HepG2 (cell line): Measurements from ENCODE around the gene ZBTB7C. TPM values are rescaled to one million over a fixed set of nuclear protein-coding genes. Genes with fewer than 3 reads are reported as not detected.
A peak's percentile ranks its signal among the peaks of the same experiment; 100 is the strongest.

Source experiments
- ATAC-seq: fragments of 200-7000 bp; cut with Tn5 transposase; 3 replicates; pipeline ENCODE4 v1.9.1; 2020; ENCODE audit warnings: mild to moderate bottlenecking, moderate library complexity
- BruUV-seq: library from RNA; stranded (reverse); fragments of 400-500 nt; replicated peaks from 2 replicates; lab custom pipeline; 2021; lab: Mats Ljungman, UMichigan
- CTCF ChIA-PET: fragments of 300-600 bp; formaldehyde crosslinking; extraction: SDS; loops from one replicate; lab custom pipeline; 2021; ENCODE audit warnings: low total read pairs, inconsistent platforms, low intra/inter-chr PET ratio; lab: Yijun Ruan, JAX
- POLR2A ChIA-PET: fragments of 350-600 bp; sonication (Branson Sonifier 250); formaldehyde crosslinking; loops from one replicate; lab custom pipeline; 2020; ENCODE audit warnings: antibody characterized with exemption, inconsistent platforms; lab: Yijun Ruan, JAX
- DNase-seq: peaks from one replicate; pipeline ENCODE4 v3.0.0-alpha.2; 2015; ENCODE audit warnings: low spot score
- FAIRE-seq: peaks from 3 replicates; lab custom pipeline; 2011; peaks lifted over from hg19 to GRCh38; lab: Jason Lieb, UNC
- H2AFZ ChIP-seq: one replicate; pipeline ENCODE4 v1.6.1; 2011; ENCODE audit warnings: low read length, inconsistent platforms
- H3K27ac ChIP-seq: fragments of 300-600 bp; 3 replicates; pipeline ENCODE4 v1.8.0; 2011; ENCODE audit warnings: mixed run types, mild to moderate bottlenecking, mixed read lengths, low read length, inconsistent platforms; ENCODE audit not compliant: insufficient read depth; ENCODE audit errors: extremely low read length
- H3K27me3 ChIP-seq, 2 experiments: fragments of 200-600 bp in 1 of 2; 2 replicates in 1 of 2; 3 replicates in 1 of 2; pipeline versions ENCODE4 v1.6.0 to v1.8.0; 2011; ENCODE audit warnings: low read length in 2 of 2, mild to moderate bottlenecking in 2 of 2, moderate library complexity in 2 of 2, inconsistent platforms in 1 of 2; ENCODE audit not compliant: insufficient read depth in 2 of 2, control insufficient read depth in 1 of 2
- H3K36me3 ChIP-seq, 2 experiments: fragments of 200-600 bp in 1 of 2; replicated peaks in 1 of 2; 2 replicates in 1 of 2; 3 replicates in 1 of 2; pipeline versions ENCODE4 v1.5.1 to v1.8.0; 2011; ENCODE audit warnings: low read length in 2 of 2, inconsistent platforms in 1 of 2; ENCODE audit not compliant: insufficient read depth in 2 of 2, control insufficient read depth in 1 of 2
- H3K4me1 ChIP-seq: 2 replicates; pipeline ENCODE4 v1.5.1; 2012; ENCODE audit warnings: low read length, inconsistent platforms; ENCODE audit not compliant: insufficient read depth
- H3K4me2 ChIP-seq: 2 replicates; pipeline ENCODE4 v1.6.0; 2011; ENCODE audit warnings: low read depth, low read length, inconsistent platforms
- H3K4me3 ChIP-seq, 3 experiments: fragments of 200-600 bp in 1 of 3; sonication (generic), shearing (Covaris generic) in 1 of 3; replicated peaks in 1 of 3; 2 replicates each; pipeline ENCODE4 v1.5.1; 2011 to 2016; ENCODE audit warnings: low read length in 3 of 3, inconsistent platforms in 2 of 3, low read depth in 2 of 3, mild to moderate bottlenecking in 2 of 3, control low read depth in 1 of 3, mixed read lengths in 1 of 3; ENCODE audit not compliant: insufficient read depth in 1 of 3
- H3K79me2 ChIP-seq: one replicate; pipeline ENCODE4 v1.6.1; 2011; ENCODE audit warnings: low read length, inconsistent platforms; ENCODE audit not compliant: insufficient read depth
- H3K9ac ChIP-seq: 2 replicates; pipeline ENCODE4 v1.6.0; 2011; ENCODE audit warnings: mild to moderate bottlenecking, low read depth, low read length, inconsistent platforms; ENCODE audit not compliant: insufficient read depth
- H3K9me3 ChIP-seq: 2 replicates; pipeline ENCODE4 v1.5.1; 2012; ENCODE audit warnings: mild to moderate bottlenecking, low read length
- H4K20me1 ChIP-seq: 2 replicates; pipeline ENCODE4 v1.6.0; 2011; ENCODE audit warnings: inconsistent platforms, mild to moderate bottlenecking, low read length, moderate library complexity; ENCODE audit not compliant: insufficient read depth
- GTF3A ChIP-seq: sonication (generic); formaldehyde crosslinking; conservative IDR thresholded peaks from 2 replicates; pipeline ENCODE4 v1.4.0; 2020; ENCODE audit warnings: mild to moderate bottlenecking, missing genetic modification reagents
- HNRNPL ChIP-seq: fragments of 200-400 bp; formaldehyde crosslinking; IDR thresholded peaks from 2 replicates; pipeline ENCODE4 v1.6.1; 2017; ENCODE audit warnings: mild to moderate bottlenecking, low read depth, low read length
- KLF13 ChIP-seq: sonication (generic); formaldehyde crosslinking; IDR thresholded peaks from 2 replicates; pipeline ENCODE4 v1.4.0; 2020; ENCODE audit warnings: mild to moderate bottlenecking, missing genetic modification reagents
- MAFF ChIP-seq: IDR thresholded peaks from 2 replicates; pipeline ENCODE4 v1.6.1; 2011; ENCODE audit warnings: low read depth, low read length, improper control_type of control experiment
- MAFK ChIP-seq, 2 experiments: IDR thresholded peaks in 1 of 2; conservative IDR thresholded peaks in 1 of 2; 2 replicates each; pipeline ENCODE4 v1.6.1; 2011; ENCODE audit warnings: improper control_type of control experiment in 2 of 2, low read length in 2 of 2
- PRDM4 ChIP-seq: sonication (generic); formaldehyde crosslinking; IDR thresholded peaks from 2 replicates; pipeline ENCODE4 v1.9.0; 2021; ENCODE audit warnings: missing genetic modification reagents, borderline replicate concordance
- TP53 ChIP-seq: sonication (generic); formaldehyde crosslinking; conservative IDR thresholded peaks from 2 replicates; pipeline ENCODE4 v1.4.0; 2020; ENCODE audit warnings: missing genetic modification reagents
- YEATS2 ChIP-seq: sonication (generic); formaldehyde crosslinking; IDR thresholded peaks from 2 replicates; pipeline ENCODE4 v1.4.0; 2020; ENCODE audit warnings: missing genetic modification reagents, borderline replicate concordance
- ZFP37 ChIP-seq: sonication (generic); formaldehyde crosslinking; IDR thresholded peaks from 2 replicates; pipeline ENCODE4 v1.4.0; 2020; ENCODE audit warnings: missing genetic modification reagents, borderline replicate concordance
- ZNF414 ChIP-seq: sonication (generic); formaldehyde crosslinking; IDR thresholded peaks from 2 replicates; pipeline ENCODE4 v1.5.0; 2020; ENCODE audit warnings: missing genetic modification reagents
- WGBS: methylation state at CpG from one replicate; pipeline ENCODE4 v1.1.6; 2017; ENCODE audit warnings: low lambda C conversion rate; 5-methylcytosine and 5-hydroxymethylcytosine counted together
- in situ Hi-C: cut with HindIII; loops from 2 replicates; pipeline ENCODE4 v1.10.0; 2017; ENCODE audit warnings: low pct_unique_long_range_greater_than_20kb; ENCODE audit not compliant: extremely low pct_ligation_motif_present
- intact Hi-C: fragments of 100-400 bp; cut with micrococcal nuclease; formaldehyde crosslinking; loops from one replicate; pipeline ENCODE4 v1.10.0; 2022; ENCODE audit not compliant: unreplicated experiment
- polyA plus RNA-seq, 8 experiments: library from polyadenylated mRNA; depleted of rRNA in 3 of 8; stranded (reverse) in 7 of 8; unstranded in 1 of 8; fragments of >200 nt; fragmentation: Illumina TruSeq in 4 of 8; extraction: Trizol in 4 of 8; gene quantifications; 2 replicates each; pipeline versions ENCODE4 v1.2.1 to v1.2.3, GENCODE V29; 2011 to 2016; ENCODE audit warnings: low read depth in 4 of 8, missing spikeins in 1 of 8, mixed read lengths in 1 of 8; ENCODE audit not compliant: insufficient read depth in 1 of 8
- total RNA-seq, 5 experiments: library from RNA; depleted of rRNA; stranded (reverse); fragments of >200 nt; fragmentation: Illumina TruSeq; extraction: Trizol; gene quantifications; 2 replicates each; pipeline ENCODE4 v1.2.3, GENCODE V29; 2016; ENCODE audit warnings: low read depth in 1 of 5

Gene ZBTB7C
- total and polyA plus RNA-seq, 2 of the 13 experiments (the other 11 are each of a cell fraction or from before 2014, with no cell fraction given): 0.01 to 0.04 TPM

GRCh38 chr18:48058486-48058885 is 350.7 kb downstream of the ZBTB7C start:
- no peaks in the 10 kb centered on the region for H3K79me2 ChIP-seq
- in situ Hi-C loops (no loop called here), intact Hi-C loops (no loop called here)
- H3K4me3 ChIP-seq: no peak overlapping the region
- H3K27ac ChIP-seq: no peak overlapping the region
- ChIA-PET CTCF (no interaction called here), POLR2A (no interaction called here)
- FAIRE-seq: no peak
- ATAC-seq: no peak
- H3K4me2 ChIP-seq: no peak overlapping the region
- 26% methylated on average over 6 of the region's 6 CpGs for WGBS
- BruUV-seq: no TSS peak
- TF ChIP-seq GTF3A (CRISPR knock-in tag): no peak
- no peak for TF ChIP-seq PRDM4
- TF ChIP-seq HNRNPL: no peak
- TF ChIP-seq KLF13 (CRISPR knock-in tag): no peak
- no peak for TF ChIP-seq TP53
- TF ChIP-seq ZFP37 (CRISPR knock-in tag): no peak
- no peaks in the 10 kb centered on the region for H4K20me1 ChIP-seq
- no peak overlapping the region for H3K9ac ChIP-seq
- no peaks in the 10 kb centered on the region for H3K9me3 ChIP-seq
- peaks cover 20% of the 10 kb centered on the region for H3K4me1 ChIP-seq
- H3K27me3 ChIP-seq: no peaks in the 10 kb centered on the region; a peak in 3 of 5 replicates
- H2AFZ ChIP-seq: no peak overlapping the region
- no peaks in the 10 kb centered on the region for H3K36me3 ChIP-seq
- DNase-seq: no peak

- ATAC-seq (no peak), FAIRE-seq (no peak), DNase-seq (no peak)
- POLR2A ChIA-PET: no interaction called here
- TF ChIP-seq YEATS2 (CRISPR knock-in tag) (no peak), ZNF414 (no peak), MAFK (conservative IDR thresholded peaks at IDR 0.05 in 1 of 2, IDR thresholded peaks at IDR 0.05 in 1 of 2; ENCODE audit: low read length in 2 of 2) (peak; percentile 50 to 65), MAFF (peak; percentile 51; the same call in 1 of the 2 replicates)
- no peak overlapping the region for H2AFZ ChIP-seq
- no peak overlapping the region for H3K27ac ChIP-seq
- H3K4me1 ChIP-seq: peaks cover 26% of the 10 kb centered on the region
- intact Hi-C loops: no loop called here
- in situ Hi-C loops: no loop called here
- H3K4me3 ChIP-seq: no peak overlapping the region
- no peaks in the 10 kb centered on the region for H4K20me1 ChIP-seq
- H3K36me3 ChIP-seq: no peaks in the 10 kb centered on the region
- BruUV-seq: no TSS peak
- H3K79me2 ChIP-seq: no peaks in the 10 kb centered on the region
- no peaks in the 10 kb centered on the region for H3K9me3 ChIP-seq
- no peaks in the 10 kb centered on the region; a peak in 3 of 5 replicates for H3K27me3 ChIP-seq
- H3K4me2 ChIP-seq: no peak overlapping the region
- H3K9ac ChIP-seq: no peak overlapping the region
- CTCF ChIA-PET: no interaction called here
Observed at GRCh38 chr18:48057018-48057417, 352.2 kb downstream of the ZBTB7C start.
